ENCODE measurements around the gene IL5RA.

The IL5RA gene

GRCh38 chr3:3071136-3071535, 39.0 kb downstream of the IL5RA start:
- no peaks in the 10 kb centered on the region for H3K9me3 ChIP-seq
- H3K36me3 ChIP-seq = no peaks in the 10 kb centered on the region
- no peaks in the 10 kb centered on the region for H3K27me3 ChIP-seq
- intact Hi-C loops (cut with DNase I; ENCODE audit: low total_unique reads) = no loop called here
- H3K4me1 ChIP-seq = no peaks in the 10 kb centered on the region
- TF ChIP-seq CTCF (IDR thresholded peaks at IDR 0.05) = no peak
- no peak overlapping the region for H3K4me3 ChIP-seq
- no peak for DNase-seq
- H3K27ac ChIP-seq = no peak overlapping the region

- TF ChIP-seq CTCF (IDR thresholded peaks at IDR 0.05) = no peak
- Histone ChIP-seq H3K4me3 (no peak overlapping the region), H3K4me1 (no peaks in the 10 kb centered on the region), H3K27ac (no peak overlapping the region), H3K36me3 (no peaks in the 10 kb centered on the region), H3K9me3 (no peaks in the 10 kb centered on the region), H3K27me3 (no peaks in the 10 kb centered on the region)
- intact Hi-C loops (cut with DNase I; ENCODE audit: low total_unique reads) = no loop called here
- no peak for DNase-seq
Observed at GRCh38 chr3:3069723-3070122, 40.5 kb downstream of the IL5RA start.

GRCh38 chr3:3068358-3068881, 41.8 kb downstream of the IL5RA start:
- H3K4me3 ChIP-seq = no peak overlapping the region
- H3K36me3 ChIP-seq = no peaks in the 10 kb centered on the region
- DNase-seq = no peak
- no peaks in the 10 kb centered on the region for H3K27me3 ChIP-seq
- H3K9me3 ChIP-seq = no peaks in the 10 kb centered on the region
- no peak overlapping the region for H3K27ac ChIP-seq
- H3K4me1 ChIP-seq = no peaks in the 10 kb centered on the region
- intact Hi-C loops (cut with DNase I; ENCODE audit: low total_unique reads) = no loop called here
- no peak for TF ChIP-seq CTCF (IDR thresholded peaks at IDR 0.05)

GRCh38 chr3:3066910-3067309, 43.3 kb downstream of the IL5RA start:
- no peaks in the 10 kb centered on the region for H3K27me3 ChIP-seq
- H3K9me3 ChIP-seq = no peaks in the 10 kb centered on the region
- H3K27ac ChIP-seq = no peak overlapping the region
- intact Hi-C loops (cut with DNase I; ENCODE audit: low total_unique reads) = no loop called here
- H3K4me1 ChIP-seq = no peaks in the 10 kb centered on the region
- no peak for TF ChIP-seq CTCF (IDR thresholded peaks at IDR 0.05)
- no peak for DNase-seq
- no peaks in the 10 kb centered on the region for H3K36me3 ChIP-seq
- H3K4me3 ChIP-seq = no peak overlapping the region

- TF ChIP-seq CTCF (IDR thresholded peaks at IDR 0.05) = no peak
- no peaks in the 10 kb centered on the region for H3K9me3 ChIP-seq
- intact Hi-C loops (cut with DNase I; ENCODE audit: low total_unique reads) = no loop called here
Observed at GRCh38 chr3:3066378-3066777, 43.8 kb downstream of the IL5RA start.

DNA sequence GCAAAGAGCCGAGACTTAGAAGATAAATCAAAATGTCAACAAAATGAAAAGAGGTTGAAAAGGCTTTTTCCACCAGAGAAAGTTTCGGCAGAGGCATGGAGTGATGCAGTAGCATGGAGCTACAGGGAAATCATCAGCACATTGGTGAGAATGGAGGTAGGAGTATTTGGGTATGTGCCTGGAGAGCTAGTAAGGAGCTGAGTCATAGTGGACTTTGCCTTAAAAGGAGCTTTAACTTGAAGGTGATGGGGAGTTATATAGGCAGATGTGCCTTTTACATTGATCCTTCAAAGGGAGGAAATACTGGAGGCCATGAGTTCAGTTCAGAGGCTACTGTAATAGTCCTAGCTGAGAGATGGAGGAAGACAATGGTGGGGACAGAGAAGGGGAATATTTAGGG, 44.3 kb downstream of the IL5RA start:
- no peak for TF ChIP-seq CTCF (IDR thresholded peaks at IDR 0.05)
- Histone ChIP-seq H3K36me3 (peaks cover 0 to 4% (median 0%) of the 10 kb centered on the region in 3 donors), H3K9me3 (no peaks in the 10 kb centered on the region), H3K4me3 (no peak overlapping the region), H3K27me3 (no peaks in the 10 kb centered on the region), H3K27ac (no peak overlapping the region), H3K4me1 (no peaks in the 10 kb centered on the region)
- no peak for DNase-seq
- intact Hi-C loops (cut with DNase I; ENCODE audit: low total_unique reads) = no loop called here

More at GRCh38 chr3:3066378-3066777, 43.8 kb downstream of the IL5RA start:
- H3K36me3 ChIP-seq = no peaks in the 10 kb centered on the region
- no peaks in the 10 kb centered on the region for H3K27me3 ChIP-seq
- H3K4me3 ChIP-seq = no peak overlapping the region
- no peak for DNase-seq
- no peaks in the 10 kb centered on the region for H3K4me1 ChIP-seq
- no peak overlapping the region for H3K27ac ChIP-seq

All from tibial artery (tissue), 4 donors.